Endodermal cell (in vitro differentiated cells): Measurements from ENCODE around the gene FAM25G. TPM values are rescaled to one million over a fixed set of nuclear protein-coding genes. Genes with fewer than 3 reads are reported as not detected.

Source experiments
- DNase-seq: peaks from one replicate; pipeline ENCODE4 v3.0.0-alpha.2; 2017
- H3K27ac ChIP-seq: 2 replicates; pipeline ENCODE4 v1.5.1; 2013; ENCODE audit warnings: mild to moderate bottlenecking, low read depth, low read length, moderate library complexity
- H3K27me3 ChIP-seq: 2 replicates; pipeline ENCODE4 v1.6.1; 2013; ENCODE audit warnings: mild to moderate bottlenecking, low read length, moderate library complexity; ENCODE audit not compliant: insufficient read depth, control insufficient read depth, poor library complexity, severe bottlenecking
- H3K36me3 ChIP-seq: 2 replicates; pipeline ENCODE4 v1.7.0; 2013; ENCODE audit warnings: mild to moderate bottlenecking, low read length, moderate library complexity; ENCODE audit not compliant: control insufficient read depth, insufficient read depth
- H3K4me1 ChIP-seq: one replicate; pipeline ENCODE4 v1.7.0; 2013; ENCODE audit warnings: low read length; ENCODE audit not compliant: control insufficient read depth, insufficient read depth
- H3K4me3 ChIP-seq: 2 replicates; pipeline ENCODE4 v1.5.1; 2013; ENCODE audit warnings: mild to moderate bottlenecking, low read length, moderate library complexity
- H3K9ac ChIP-seq: 2 replicates; pipeline ENCODE4 v1.6.1; 2013; ENCODE audit warnings: mild to moderate bottlenecking, low read length, moderate library complexity; ENCODE audit not compliant: poor library complexity, severe bottlenecking; ENCODE audit errors: extremely low read depth
- H3K9me3 ChIP-seq: 2 replicates; pipeline ENCODE4 v1.6.1; 2013; ENCODE audit warnings: mild to moderate bottlenecking, low read length, moderate library complexity; ENCODE audit not compliant: control insufficient read depth
- H3K27ac Mint-ChIP-seq: 2 replicates; pipeline ENCODE4 v1.8.0; 2020; ENCODE audit warnings: mixed read lengths
- H3K27me3 Mint-ChIP-seq: 2 replicates; pipeline ENCODE4 v1.8.0; 2021; ENCODE audit warnings: mild to moderate bottlenecking, mixed read lengths; ENCODE audit not compliant: insufficient read depth
- H3K36me3 Mint-ChIP-seq: 2 replicates; pipeline ENCODE4 v1.8.0; 2020; ENCODE audit warnings: low read depth, mixed read lengths
- H3K4me1 Mint-ChIP-seq: 2 replicates; pipeline ENCODE4 v1.8.0; 2020; ENCODE audit warnings: mixed read lengths
- H3K4me3 Mint-ChIP-seq: 2 replicates; pipeline ENCODE4 v1.8.0; 2020; ENCODE audit warnings: mild to moderate bottlenecking, moderate library complexity, mixed read lengths
- H3K9me3 Mint-ChIP-seq: 2 replicates; pipeline ENCODE4 v1.8.0; 2020; ENCODE audit warnings: mild to moderate bottlenecking, mixed read lengths
- WGBS, 2 experiments: methylation state at CpG; one replicate each; pipeline versions ENCODE4 v1.1.5 to v1.1.7; 2013; ENCODE audit warnings: missing lambda C conversion rate in 2 of 2, mixed read lengths in 1 of 2; ENCODE audit not compliant: insufficient coverage in 1 of 2, insufficient read length in 1 of 2; 5-methylcytosine and 5-hydroxymethylcytosine counted together
- total RNA-seq, 2 donors: library from RNA; stranded (reverse); fragmentation: NEBNext Ultra II Directional in 1 of 2; extraction: Animal tissue kit (Norgen Biotek cat#: 25700) in 1 of 2; gene quantifications; 2 replicates in 1 of 2; 3 replicates in 1 of 2; pipeline ENCODE4 v1.2.1, GENCODE V29; 2021
- TF ChIP-seq, protein P1 (sequence below): fragments of 200-600 bp; sonication (generic); conservative IDR thresholded peaks from 2 replicates; pipeline ENCODE4 v1.5.0; 2021; ENCODE audit warnings: antibody characterized with exemption, mild to moderate bottlenecking

The FAM25G gene
- total RNA-seq, 2 donors from 2014 or later, result not detected

DNA sequence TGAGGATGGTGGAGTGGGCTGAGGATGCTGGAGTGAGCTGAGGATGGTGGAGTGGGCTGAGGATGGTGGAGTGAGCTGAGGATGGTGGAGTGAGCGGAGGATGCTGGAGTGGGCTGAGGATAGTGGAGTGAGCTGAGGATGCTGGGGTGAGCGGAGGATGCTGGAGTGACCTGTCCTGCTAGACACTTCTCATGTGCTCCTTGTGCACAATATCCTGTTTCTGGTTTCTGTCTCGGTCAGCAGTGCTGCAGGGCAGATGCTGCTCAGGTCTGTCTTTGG is 36.8 kb downstream of the FAM25G start:
- WGBS, 2 experiments, result 94 to 100% methylated on average over 3 of the region's 3 CpGs

GRCh38 chr10:47454008-47454779 is 37.3 kb downstream of the FAM25G start:
- Mint-ChIP-seq H3K4me3 (no peak overlapping the region), H3K27ac (no peak overlapping the region), H3K36me3 (no peaks in the 10 kb centered on the region), H3K27me3 (peaks cover 4% of the 10 kb centered on the region), H3K9me3 (no peaks in the 10 kb centered on the region), H3K4me1 (peaks cover 15% of the 10 kb centered on the region)
- Histone ChIP-seq H3K36me3 (no peaks in the 10 kb centered on the region), H3K4me3 (no peak overlapping the region), H3K9me3 (no peaks in the 10 kb centered on the region), H3K27me3 (no peaks in the 10 kb centered on the region), H3K27ac (no peak overlapping the region), H3K9ac (no peak overlapping the region), H3K4me1 (peaks cover 12% of the 10 kb centered on the region)
- TF ChIP-seq, protein P1, sequence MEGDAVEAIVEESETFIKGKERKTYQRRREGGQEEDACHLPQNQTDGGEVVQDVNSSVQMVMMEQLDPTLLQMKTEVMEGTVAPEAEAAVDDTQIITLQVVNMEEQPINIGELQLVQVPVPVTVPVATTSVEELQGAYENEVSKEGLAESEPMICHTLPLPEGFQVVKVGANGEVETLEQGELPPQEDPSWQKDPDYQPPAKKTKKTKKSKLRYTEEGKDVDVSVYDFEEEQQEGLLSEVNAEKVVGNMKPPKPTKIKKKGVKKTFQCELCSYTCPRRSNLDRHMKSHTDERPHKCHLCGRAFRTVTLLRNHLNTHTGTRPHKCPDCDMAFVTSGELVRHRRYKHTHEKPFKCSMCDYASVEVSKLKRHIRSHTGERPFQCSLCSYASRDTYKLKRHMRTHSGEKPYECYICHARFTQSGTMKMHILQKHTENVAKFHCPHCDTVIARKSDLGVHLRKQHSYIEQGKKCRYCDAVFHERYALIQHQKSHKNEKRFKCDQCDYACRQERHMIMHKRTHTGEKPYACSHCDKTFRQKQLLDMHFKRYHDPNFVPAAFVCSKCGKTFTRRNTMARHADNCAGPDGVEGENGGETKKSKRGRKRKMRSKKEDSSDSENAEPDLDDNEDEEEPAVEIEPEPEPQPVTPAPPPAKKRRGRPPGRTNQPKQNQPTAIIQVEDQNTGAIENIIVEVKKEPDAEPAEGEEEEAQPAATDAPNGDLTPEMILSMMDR, result no peak
- no peak for DNase-seq
- WGBS, 2 experiments, result 90 to 96% methylated on average over 3 to 10 of the region's 10 CpGs

More for the DNA sequence above, 36.8 kb downstream of the FAM25G start:
- peaks cover 15% of the 10 kb centered on the region for H3K4me1 Mint-ChIP-seq
- H3K27ac Mint-ChIP-seq, result no peak overlapping the region
- Histone ChIP-seq H3K4me3 (no peak overlapping the region), H3K4me1 (peaks cover 12% of the 10 kb centered on the region), H3K9ac (no peak overlapping the region), H3K36me3 (no peaks in the 10 kb centered on the region), H3K27me3 (no peaks in the 10 kb centered on the region), H3K9me3 (no peaks in the 10 kb centered on the region), H3K27ac (no peak overlapping the region)
- no peaks in the 10 kb centered on the region for H3K9me3 Mint-ChIP-seq
- H3K36me3 Mint-ChIP-seq, result no peaks in the 10 kb centered on the region
- no peak overlapping the region for H3K4me3 Mint-ChIP-seq
- DNase-seq, result no peak
- TF ChIP-seq, protein P1, result no peak
- peaks cover 4% of the 10 kb centered on the region for H3K27me3 Mint-ChIP-seq

DNA sequence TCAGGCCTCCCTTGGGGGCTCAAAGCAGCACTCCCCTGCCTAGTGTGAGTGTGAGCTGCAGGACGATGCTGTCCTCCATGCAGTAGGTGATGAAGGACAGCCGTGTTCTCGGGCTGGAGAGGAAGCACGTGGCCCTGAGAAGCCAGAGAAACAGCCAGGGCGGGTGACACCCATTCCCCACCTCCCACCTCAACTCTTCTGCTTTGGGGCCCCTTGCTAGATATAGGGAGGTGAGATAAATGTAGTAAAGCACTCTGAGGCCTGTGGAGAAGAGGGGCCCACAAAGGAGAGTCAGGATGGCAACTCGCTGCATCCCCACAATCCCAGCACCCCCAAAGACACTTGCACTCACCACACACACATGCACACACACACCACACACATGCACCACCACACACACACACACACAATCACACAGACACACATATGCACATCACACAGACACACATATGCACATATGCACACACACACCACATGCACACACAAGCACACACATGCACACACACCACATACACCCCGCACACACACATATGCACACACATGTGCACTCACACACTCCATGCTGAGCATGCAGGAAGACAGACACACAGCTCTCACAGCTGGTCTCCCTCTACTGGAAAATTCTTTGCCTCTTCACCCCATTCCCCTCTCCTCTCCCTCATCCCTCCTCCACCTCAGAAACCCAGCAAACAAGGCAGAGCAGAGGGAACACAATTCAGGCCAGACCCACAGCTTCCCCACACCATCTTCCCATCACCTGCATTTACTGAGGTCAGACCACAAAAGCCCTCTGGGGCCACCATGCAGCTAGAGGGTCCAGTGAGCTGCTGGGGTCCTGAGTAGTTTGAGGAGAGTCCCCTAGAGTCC is 38.1 kb downstream of the FAM25G start:
- Mint-ChIP-seq H3K27ac (no peak overlapping the region), H3K9me3 (no peaks in the 10 kb centered on the region), H3K36me3 (no peaks in the 10 kb centered on the region), H3K4me1 (peaks cover 14% of the 10 kb centered on the region), H3K4me3 (no peak overlapping the region), H3K27me3 (peaks cover 4% of the 10 kb centered on the region)
- H3K9me3 ChIP-seq, result no peaks in the 10 kb centered on the region
- DNase-seq, result peak; percentile 42
- TF ChIP-seq, protein P1, result no peak
- no peaks in the 10 kb centered on the region for H3K27me3 ChIP-seq
- no peak overlapping the region for H3K4me3 ChIP-seq
- H3K9ac ChIP-seq, result no peak overlapping the region
- no peak overlapping the region for H3K27ac ChIP-seq
- 88 to 100% methylated on average over 1 to 6 of the region's 7 CpGs for WGBS, 2 experiments
- H3K36me3 ChIP-seq, result no peaks in the 10 kb centered on the region
- H3K4me1 ChIP-seq, result peaks cover 12% of the 10 kb centered on the region
